ENCODE data around the gene TULP1.

Gene TULP1

GRCh38 chr6:35552285-35552917 lies 39.7 kb upstream of the TULP1 start:
- no peak for DNase-seq (ENCODE audit: low read depth)
- TF ChIP-seq, protein P1, sequence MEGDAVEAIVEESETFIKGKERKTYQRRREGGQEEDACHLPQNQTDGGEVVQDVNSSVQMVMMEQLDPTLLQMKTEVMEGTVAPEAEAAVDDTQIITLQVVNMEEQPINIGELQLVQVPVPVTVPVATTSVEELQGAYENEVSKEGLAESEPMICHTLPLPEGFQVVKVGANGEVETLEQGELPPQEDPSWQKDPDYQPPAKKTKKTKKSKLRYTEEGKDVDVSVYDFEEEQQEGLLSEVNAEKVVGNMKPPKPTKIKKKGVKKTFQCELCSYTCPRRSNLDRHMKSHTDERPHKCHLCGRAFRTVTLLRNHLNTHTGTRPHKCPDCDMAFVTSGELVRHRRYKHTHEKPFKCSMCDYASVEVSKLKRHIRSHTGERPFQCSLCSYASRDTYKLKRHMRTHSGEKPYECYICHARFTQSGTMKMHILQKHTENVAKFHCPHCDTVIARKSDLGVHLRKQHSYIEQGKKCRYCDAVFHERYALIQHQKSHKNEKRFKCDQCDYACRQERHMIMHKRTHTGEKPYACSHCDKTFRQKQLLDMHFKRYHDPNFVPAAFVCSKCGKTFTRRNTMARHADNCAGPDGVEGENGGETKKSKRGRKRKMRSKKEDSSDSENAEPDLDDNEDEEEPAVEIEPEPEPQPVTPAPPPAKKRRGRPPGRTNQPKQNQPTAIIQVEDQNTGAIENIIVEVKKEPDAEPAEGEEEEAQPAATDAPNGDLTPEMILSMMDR (conservative IDR thresholded peaks at IDR 0.05; ENCODE audit: low read depth, low read length) = peak; percentile 96

GRCh38 chr6:35550437-35550836 lies 37.7 kb upstream of the TULP1 start:
- H3K4me3 ChIP-seq (ENCODE audit: low read length) = no peak overlapping the region
- TF ChIP-seq, protein P1 (conservative IDR thresholded peaks at IDR 0.05; ENCODE audit: low read depth, low read length) = no peak
- DNase-seq (ENCODE audit: low read depth) = no peak

More at GRCh38 chr6:35552285-35552917, 39.7 kb upstream of the TULP1 start:
- H3K4me3 ChIP-seq (ENCODE audit: low read length) = no peak overlapping the region

DNA sequence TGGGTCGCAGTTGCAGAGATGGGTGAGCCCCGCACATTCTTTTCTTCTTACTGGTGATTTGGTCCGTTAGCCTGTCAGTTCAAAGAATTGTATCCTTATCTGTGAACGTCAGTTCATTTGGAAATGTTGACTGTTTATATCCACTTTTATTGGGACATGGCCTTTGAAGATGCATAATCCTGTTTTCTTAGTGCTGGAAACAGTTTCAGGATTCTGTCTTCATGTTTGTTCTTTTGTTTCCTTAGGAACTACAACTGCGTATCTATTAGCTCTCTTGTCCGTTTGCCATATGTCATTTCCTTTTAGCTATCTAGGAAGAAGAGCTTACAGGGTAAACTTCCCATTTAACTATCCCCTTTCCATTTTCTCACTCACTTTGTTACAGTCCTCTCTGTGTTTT lies 35.0 kb upstream of the TULP1 start:
- TF ChIP-seq, protein P1 (conservative IDR thresholded peaks at IDR 0.05; ENCODE audit: low read depth, low read length) = no peak
- no peak for DNase-seq (ENCODE audit: low read depth)

GRCh38 chr6:35544769-35545361 lies 32.2 kb upstream of the TULP1 start:
- TF ChIP-seq, protein P1 (conservative IDR thresholded peaks at IDR 0.05; ENCODE audit: low read depth, low read length) = no peak
- no peak overlapping the region for H3K4me3 ChIP-seq (ENCODE audit: low read length)
- no peak for DNase-seq (ENCODE audit: low read depth)

More for the DNA sequence above, 35.0 kb upstream of the TULP1 start:
- no peak overlapping the region for H3K4me3 ChIP-seq (ENCODE audit: low read length)

DNA sequence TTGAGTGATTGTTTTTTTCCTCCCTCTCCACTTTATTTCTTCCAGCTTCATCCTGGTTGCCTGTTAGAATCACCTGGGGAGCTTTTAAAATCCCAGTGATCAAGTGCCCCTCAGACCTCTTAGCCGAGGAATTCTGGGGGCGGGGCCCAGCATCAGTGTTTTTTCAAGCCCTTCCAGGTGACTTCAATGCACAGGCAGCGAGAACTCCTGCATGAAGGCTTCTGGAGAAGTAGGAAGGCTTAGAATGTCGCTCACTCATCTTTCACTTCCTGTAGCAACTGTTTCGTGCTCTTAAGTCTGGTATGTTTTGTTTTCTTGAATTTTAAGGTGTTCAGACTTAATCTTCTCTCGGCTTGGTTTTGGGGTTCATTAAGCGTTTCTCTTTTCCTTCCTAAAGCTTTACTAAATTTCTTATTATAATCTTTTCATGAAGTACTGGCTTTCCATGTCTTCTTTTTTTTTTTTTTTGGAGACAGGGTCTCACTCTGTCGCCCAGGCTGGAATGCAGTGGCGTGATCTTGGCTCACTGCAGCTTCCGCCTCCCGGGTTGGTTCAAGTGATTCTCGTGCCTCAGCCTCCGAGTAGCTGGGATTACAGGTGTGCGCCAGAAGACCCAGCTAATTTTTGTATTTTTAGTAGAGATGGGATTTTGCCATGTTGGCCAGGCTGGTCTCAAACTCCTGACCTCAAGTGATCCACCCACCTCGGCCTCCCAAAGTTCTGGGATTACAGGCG lies 30.9 kb upstream of the TULP1 start:
- DNase-seq (ENCODE audit: low read depth) = no peak
- H3K4me3 ChIP-seq (ENCODE audit: low read length) = no peak overlapping the region
- TF ChIP-seq, protein P1 (conservative IDR thresholded peaks at IDR 0.05; ENCODE audit: low read depth, low read length) = no peak

DNA sequence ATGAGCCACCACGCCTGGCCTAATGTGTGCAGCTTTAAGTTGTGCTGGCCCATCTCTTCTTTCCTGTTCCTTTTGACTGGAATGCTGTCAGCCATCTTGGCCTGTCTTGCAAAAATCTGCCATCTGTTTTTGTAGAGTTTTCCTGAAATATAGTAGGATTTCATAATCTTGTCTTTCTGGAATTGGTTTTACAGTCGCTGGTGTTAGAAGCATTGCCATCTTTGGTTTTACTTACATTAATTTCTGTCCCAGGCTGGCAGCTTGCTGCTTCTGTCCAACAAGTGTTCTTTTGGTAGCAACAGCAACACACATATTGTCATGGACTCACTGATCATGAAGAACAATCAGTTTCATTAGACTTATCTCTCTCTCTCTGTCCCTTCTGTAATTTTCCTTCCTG lies 29.1 kb upstream of the TULP1 start:
- H3K4me3 ChIP-seq (ENCODE audit: low read length) = no peak overlapping the region
- DNase-seq (ENCODE audit: low read depth) = no peak
- TF ChIP-seq, protein P1 (conservative IDR thresholded peaks at IDR 0.05; ENCODE audit: low read depth, low read length) = no peak

Data from retinal pigment epithelial cell (primary cell).